Naive thymus-derived CD4-positive, alpha-beta T cell (primary cell): ENCODE measurements around the gene PKIG. TPM values are rescaled to one million over a fixed set of nuclear protein-coding genes. Genes with fewer than 3 reads are reported as not detected.

Experiments
- ATAC-seq: fragments of 150-1000 bp; cut with Tn5 transposase; 2 replicates; pipeline ENCODE4 v1.10.0; 2021; ENCODE audit warnings: mild to moderate bottlenecking, moderate library complexity
- CTCF ChIA-PET: fragments of 350-600 bp; sonication (Branson Sonifier 250); formaldehyde crosslinking; loops from one replicate; lab custom pipeline; 2021; ENCODE audit warnings: antibody characterized with exemption; lab: Charles Lee
- POLR2A ChIA-PET: fragments of 350-600 bp; sonication (Branson Sonifier 250); formaldehyde crosslinking; loops from one replicate; lab custom pipeline; 2021; ENCODE audit warnings: antibody characterized with exemption, inconsistent platforms; lab: Charles Lee
- DNase-seq, 9 donors: peaks; one replicate each; pipeline versions ENCODE4 v3.0.0 to v3.0.0-alpha.2; 2020 to 2022; ENCODE audit warnings: mixed read lengths in 1 of 9
- H3K27ac ChIP-seq: one replicate; pipeline ENCODE4 v1.7.0; 2013; ENCODE audit warnings: mild to moderate bottlenecking, low read depth, low read length, moderate library complexity
- H3K27me3 ChIP-seq, 2 donors: one replicate each; pipeline ENCODE4 v1.7.0; 2013; ENCODE audit warnings: low read length in 2 of 2, mild to moderate bottlenecking in 2 of 2, moderate library complexity in 2 of 2; ENCODE audit not compliant: control insufficient read depth in 2 of 2, insufficient read depth in 2 of 2
- H3K36me3 ChIP-seq, 3 experiments: 1 replicate in 2 of 3; 2 replicates in 1 of 3; pipeline ENCODE4 v1.7.0; 2013; ENCODE audit warnings: low read length in 3 of 3, mild to moderate bottlenecking in 3 of 3, moderate library complexity in 1 of 3; ENCODE audit not compliant: insufficient read depth in 3 of 3, control insufficient read depth in 2 of 3
- H3K4me1 ChIP-seq, 2 donors: one replicate each; pipeline ENCODE4 v1.7.0; 2013; ENCODE audit warnings: low read length in 2 of 2, mild to moderate bottlenecking in 2 of 2, moderate library complexity in 1 of 2; ENCODE audit not compliant: control insufficient read depth in 2 of 2, insufficient read depth in 2 of 2
- H3K4me3 ChIP-seq: 2 replicates; pipeline ENCODE4 v1.7.0; 2013; ENCODE audit warnings: mild to moderate bottlenecking, low read length
- H3K9me3 ChIP-seq, 3 experiments: 1 replicate in 2 of 3; 2 replicates in 1 of 3; pipeline ENCODE4 v1.7.0; 2013; ENCODE audit warnings: low read length in 3 of 3; ENCODE audit not compliant: control insufficient read depth in 2 of 3
- H3K27ac Mint-ChIP-seq, 9 donors: one replicate each; pipeline ENCODE4 v1.8.0; 2020 to 2022; ENCODE audit warnings: mixed read lengths in 9 of 9, mild to moderate bottlenecking in 8 of 9, moderate library complexity in 5 of 9, inconsistent platforms in 2 of 9
- H3K27me3 Mint-ChIP-seq, 5 donors: one replicate each; pipeline ENCODE4 v1.8.0; 2021 to 2022; ENCODE audit warnings: mixed read lengths in 5 of 5, mild to moderate bottlenecking in 1 of 5
- H3K36me3 Mint-ChIP-seq, 5 donors: one replicate each; pipeline ENCODE4 v1.8.0; 2020 to 2022; ENCODE audit warnings: mixed read lengths in 5 of 5, mild to moderate bottlenecking in 3 of 5, inconsistent platforms in 1 of 5
- H3K4me1 Mint-ChIP-seq, 7 donors: one replicate each; pipeline ENCODE4 v1.8.0; 2020 to 2022; ENCODE audit warnings: mixed read lengths in 7 of 7, mild to moderate bottlenecking in 3 of 7, inconsistent platforms in 1 of 7
- H3K4me3 Mint-ChIP-seq, 10 donors: one replicate each; pipeline ENCODE4 v1.8.0; 2020 to 2022; ENCODE audit warnings: mild to moderate bottlenecking in 10 of 10, mixed read lengths in 10 of 10, moderate library complexity in 6 of 10, inconsistent platforms in 2 of 10
- H3K9me3 Mint-ChIP-seq, 11 donors: one replicate each; pipeline ENCODE4 v1.8.0; 2020 to 2022; ENCODE audit warnings: mixed read lengths in 11 of 11, mild to moderate bottlenecking in 4 of 11, inconsistent platforms in 1 of 11, moderate library complexity in 1 of 11
- intact Hi-C, 2 donors: fragments of 100-400 bp; cut with micrococcal nuclease; formaldehyde crosslinking; loops; one replicate each; pipeline ENCODE4 v1.15.1; 2023
- polyA plus RNA-seq, 2 donors: library from polyadenylated mRNA; unstranded; fragments of 300-500 nt; fragmentation: Illumina TruSeq; gene quantifications; one replicate each; pipeline ENCODE4 v1.2.3, GENCODE V29; 2021
- total RNA-seq, 6 experiments: library from RNA in 5 of 6; stranded (reverse) in 5 of 6; gene quantifications; 1 replicate in 5 of 6; 2 replicates in 1 of 6; pipeline ENCODE4 v1.2.3 and lab custom pipeline; 2021 to 2026

Gene PKIG
- total and polyA plus RNA-seq, 7 experiments from 2014 or later = 1.9 to 6.0 (median 2.9) TPM

GRCh38 chr20:44649976-44650375 lies 67.6 kb downstream of the PKIG start:
- Mint-ChIP-seq H3K4me3 (peak overlapping the region; percentile 81 to 96 (median 94)), H3K27ac (peak overlapping the region; percentile 85 to 98 (median 93)), H3K9me3 (peaks cover 0 to 1% (median 0%) of the 10 kb centered on the region in 11 donors), H3K27me3 (no peaks in the 10 kb centered on the region), H3K36me3 (peaks cover 0 to 38% (median 4%) of the 10 kb centered on the region in 5 donors), H3K4me1 (peaks cover 48 to 74% (median 72%) of the 10 kb centered on the region in 7 donors)
- peak overlapping the region; percentile 73 for H3K4me3 ChIP-seq
- H3K27ac ChIP-seq = peak overlapping the region; percentile 73
- ChIA-PET POLR2A (interaction anchor here (0.6 to 11.4 kb wide), 10 partner anchors 16 to 291 kb away, joined by 3 to 122 read pairs (median 5); no protein-coding TSS in a partner anchor), CTCF (interaction anchor here (0.5 to 2.7 kb wide), 8 partner anchors 8 to 433 kb away, joined by 3 to 17 read pairs (median 5); no protein-coding TSS in a partner anchor)
- H3K27me3 ChIP-seq = no peaks in the 10 kb centered on the region
- peaks cover 55 to 60% of the 10 kb centered on the region in 2 donors for H3K4me1 ChIP-seq
- H3K36me3 ChIP-seq = no peaks in the 10 kb centered on the region
- H3K9me3 ChIP-seq = no peaks in the 10 kb centered on the region
- ATAC-seq = no peak
- intact Hi-C loops = loop anchor here (2.0 to 10.0 kb wide), 6 partner anchors 31 to 767 kb away; partner anchors contain the start of genes STK4 (in 2 of the 2), OSER1 (in 1 of the 2), PIGT (in 1 of the 2) and TOMM34 (in 1 of the 2)
- DNase-seq = no peak

DNA sequence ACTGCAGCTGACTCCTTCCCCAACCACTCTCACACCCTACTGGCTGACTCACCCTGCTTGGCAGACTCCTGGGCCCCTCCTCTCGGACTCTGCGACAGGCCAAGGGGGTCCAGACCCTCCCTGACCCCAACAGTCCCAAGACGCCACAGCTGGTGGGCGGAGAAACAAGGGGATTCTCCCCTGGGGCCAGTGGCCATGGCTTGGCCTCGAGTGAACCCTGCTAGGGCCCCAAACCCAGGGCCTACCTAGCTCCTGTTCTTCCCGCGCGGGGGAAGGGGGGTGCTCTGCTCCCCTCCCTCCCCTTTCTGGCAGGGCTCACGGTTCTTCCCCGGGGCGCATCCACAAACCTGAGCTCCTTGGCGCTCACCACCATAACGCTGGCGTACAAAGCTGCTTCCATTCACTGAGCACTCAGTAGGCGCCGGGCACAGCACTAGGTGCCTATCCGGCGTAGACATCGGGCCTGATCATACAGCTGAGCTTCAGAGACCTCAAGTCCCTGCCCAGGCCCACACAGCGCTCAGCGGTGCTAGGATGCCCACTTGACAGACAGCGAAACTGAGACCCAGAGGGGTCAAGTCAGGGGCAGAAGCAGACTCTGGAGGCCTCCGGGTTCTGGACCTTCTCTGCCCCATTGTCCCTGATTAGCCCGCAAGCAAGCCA lies 68.5 kb downstream of the PKIG start:
- Mint-ChIP-seq H3K9me3 (peaks cover 0 to 1% (median 0%) of the 10 kb centered on the region in 11 donors), H3K27me3 (no peaks in the 10 kb centered on the region), H3K27ac (peak overlapping the region; percentile 85 to 98 (median 93)), H3K36me3 (peaks cover 0 to 46% (median 4%) of the 10 kb centered on the region in 5 donors), H3K4me3 (peak overlapping the region; percentile 81 to 96 (median 94)), H3K4me1 (peaks cover 45 to 66% (median 64%) of the 10 kb centered on the region in 7 donors)
- H3K27ac ChIP-seq = peak overlapping the region; percentile 73
- POLR2A ChIA-PET = interaction anchor here (0.8 to 11.4 kb wide), 11 partner anchors 8 to 316 kb away, joined by 3 to 122 read pairs (median 6); partner anchors contain the start of gene SERINC3
- peaks cover 47 to 52% of the 10 kb centered on the region in 2 donors for H3K4me1 ChIP-seq
- DNase-seq (peak in 7 of 9 donors; percentile 28 to 50 (median 41)), ATAC-seq (peak; percentile 45)
- peak overlapping the region; percentile 73 for H3K4me3 ChIP-seq
- H3K9me3 ChIP-seq = no peaks in the 10 kb centered on the region
- intact Hi-C loops = loop anchor here (1.0 to 5.0 kb wide), 7 partner anchors 8 to 766 kb away; partner anchors contain the start of genes OSER1 (in 1 of the 2), PIGT (in 1 of the 2) and STK4 (in 1 of the 2)
- H3K36me3 ChIP-seq = no peaks in the 10 kb centered on the region
- no peaks in the 10 kb centered on the region for H3K27me3 ChIP-seq
- CTCF ChIA-PET = interaction anchor here (0.9 to 2.7 kb wide), 9 partner anchors 9 to 434 kb away, joined by 3 to 17 read pairs (median 6); no protein-coding TSS in a partner anchor

DNA sequence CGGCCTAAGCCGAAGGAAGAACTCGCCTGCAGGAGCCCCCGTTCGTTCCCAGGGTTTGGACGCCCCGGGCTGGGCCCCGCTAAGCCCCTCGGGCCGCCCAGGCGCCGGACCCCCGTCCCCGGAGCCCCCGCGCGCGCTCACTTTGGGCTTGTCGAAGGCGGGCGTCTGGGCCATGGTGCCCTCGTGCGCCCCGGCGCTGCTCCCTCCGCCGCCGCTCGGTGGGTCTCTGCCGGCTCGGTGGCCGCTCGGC lies 69.0 kb downstream of the PKIG start:
- no peaks in the 10 kb centered on the region for H3K27me3 Mint-ChIP-seq
- Histone ChIP-seq H3K4me3 (peak overlapping the region; percentile 73), H3K27me3 (no peaks in the 10 kb centered on the region), H3K27ac (peak overlapping the region; percentile 73), H3K36me3 (no peaks in the 10 kb centered on the region), H3K9me3 (no peaks in the 10 kb centered on the region), H3K4me1 (peaks cover 43 to 48% of the 10 kb centered on the region in 2 donors)
- intact Hi-C loops = loop anchor here (1.0 to 5.0 kb wide), 7 partner anchors 8 to 766 kb away; partner anchors contain the start of genes OSER1 (in 1 of the 2), PIGT (in 1 of the 2) and STK4 (in 1 of the 2)
- H3K9me3 Mint-ChIP-seq = peaks cover 0 to 1% (median 0%) of the 10 kb centered on the region in 11 donors
- ATAC-seq (no peak), DNase-seq (peak in 2 of 9 donors; percentile 12 to 14)
- ChIA-PET POLR2A (interaction anchor here (1.2 to 11.4 kb wide), 10 partner anchors 8 to 316 kb away, joined by 3 to 122 read pairs (median 6); partner anchors contain the start of gene SERINC3), CTCF (interaction anchor here (1.4 to 2.3 kb wide), 5 partner anchors 21 to 81 kb away, joined by 3 to 11 read pairs (median 7); no protein-coding TSS in a partner anchor)
- H3K36me3 Mint-ChIP-seq = peaks cover 0 to 46% (median 4%) of the 10 kb centered on the region in 5 donors
- peak overlapping the region; percentile 85 to 98 (median 93) for H3K27ac Mint-ChIP-seq
- H3K4me3 Mint-ChIP-seq = peak overlapping the region; percentile 81 to 96 (median 94)
- peaks cover 41 to 62% (median 60%) of the 10 kb centered on the region in 7 donors for H3K4me1 Mint-ChIP-seq

- DNase-seq (peak; percentile 26 to 70 (median 48)), ATAC-seq (peak; percentile 70)
- Histone ChIP-seq H3K36me3 (no peaks in the 10 kb centered on the region), H3K4me3 (peak within 1 kb of the TSS; percentile 73), H3K4me1 (peaks cover 38 to 43% of the 10 kb centered on the region in 2 donors), H3K27me3 (no peaks in the 10 kb centered on the region), H3K27ac (peak within 1 kb of the TSS; percentile 73), H3K9me3 (no peaks in the 10 kb centered on the region)
- Mint-ChIP-seq H3K27me3 (no peaks in the 10 kb centered on the region), H3K9me3 (peaks cover 0 to 1% (median 0%) of the 10 kb centered on the region in 11 donors), H3K36me3 (peaks cover 0 to 49% (median 4%) of the 10 kb centered on the region in 5 donors), H3K4me3 (peak within 1 kb of the TSS; percentile 81 to 96 (median 94)), H3K27ac (peak within 1 kb of the TSS; percentile 88 to 98 (median 95)), H3K4me1 (peaks cover 40 to 57% (median 55%) of the 10 kb centered on the region in 7 donors)
- ChIA-PET CTCF (interaction anchor here (0.9 to 1.8 kb wide), 5 partner anchors 20 to 80 kb away, joined by 3 to 8 read pairs (median 4); no protein-coding TSS in a partner anchor), POLR2A (interaction anchor here (0.8 to 11.4 kb wide), 11 partner anchors 8 to 315 kb away, joined by 3 to 122 read pairs (median 6); partner anchors contain the start of genes SERINC3 and YWHAB)
- intact Hi-C loops = loop anchor here (1.0 to 5.0 kb wide), 11 partner anchors 9 to 765 kb away; partner anchors contain the start of genes OSER1 (in 1 of the 2), PIGT (in 1 of the 2), SERINC3 (in 1 of the 2) and STK4 (in 1 of the 2)
Observed at GRCh38 chr20:44651684-44652423, 69.5 kb downstream of the PKIG start, which contains the start of gene ADA. TSS of gene ADA (minus strand) at chr20:44651699. CDS start at chr20:44651607, 92 bp downstream.

- intact Hi-C loops = loop anchor here (5.0 kb wide), 3 partner anchors 41 to 764 kb away; partner anchors contain the start of genes PIGT (in 1 of the 2) and STK4 (in 1 of the 2)
- DNase-seq = no peak
Observed at GRCh38 chr20:44653546-44653945, 71.2 kb downstream of the PKIG start.

More at GRCh38 chr20:44653546-44653945, 71.2 kb downstream of the PKIG start:
- Histone ChIP-seq H3K9me3 (no peaks in the 10 kb centered on the region), H3K4me3 (no peak overlapping the region), H3K4me1 (peaks cover 22 to 27% of the 10 kb centered on the region in 2 donors), H3K36me3 (peaks cover 0 to 9% (median 5%) of the 10 kb centered on the region in 3 experiments), H3K27ac (no peak overlapping the region), H3K27me3 (no peaks in the 10 kb centered on the region)
- peaks cover 4 to 53% (median 13%) of the 10 kb centered on the region in 5 donors for H3K36me3 Mint-ChIP-seq
- ChIA-PET POLR2A (interaction anchor here (0.6 to 5.1 kb wide), 12 partner anchors 8 to 333 kb away, joined by 3 to 28 read pairs (median 3); no protein-coding TSS in a partner anchor), CTCF (interaction anchor here (0.9 to 1.6 kb wide), 6 partner anchors 9 to 43 kb away, joined by 3 to 5 read pairs (median 3); no protein-coding TSS in a partner anchor)
- peak overlapping the region in 9 of 10 donors; percentile 18 to 95 (median 70) for H3K4me3 Mint-ChIP-seq
- peak overlapping the region in 8 of 9 donors; percentile 47 to 91 (median 76) for H3K27ac Mint-ChIP-seq
- no peaks in the 10 kb centered on the region for H3K27me3 Mint-ChIP-seq
- peaks cover 0 to 1% (median 0%) of the 10 kb centered on the region in 11 donors for H3K9me3 Mint-ChIP-seq
- ATAC-seq = no peak
- H3K4me1 Mint-ChIP-seq = peaks cover 31 to 40% (median 38%) of the 10 kb centered on the region in 7 donors
